GM10248 (cell line): ENCODE measurements around the gene DNLZ.

ENCODE experiments used
- CTCF ChIA-PET: fragments of 300-600 bp; sonication (Branson Sonifier 250); formaldehyde crosslinking; extraction: SDS; loops from one replicate; lab custom pipeline; 2021; ENCODE audit warnings: antibody characterized with exemption; lab: Yijun Ruan, JAX
- POLR2A ChIA-PET: fragments of 350-650 bp; sonication (Branson Sonifier 250); formaldehyde crosslinking; extraction: SDS; loops from one replicate; lab custom pipeline; 2020; ENCODE audit warnings: antibody characterized with exemption; lab: Yijun Ruan, JAX
- DNase-seq: peaks from one replicate; pipeline ENCODE4 v3.0.0; 2012; ENCODE audit errors: extremely low spot score
- TF ChIP-seq, protein P1 (sequence below): IDR thresholded peaks from 2 replicates; pipeline ENCODE4 v1.5.1; 2012; ENCODE audit warnings: mild to moderate bottlenecking, low read depth; ENCODE audit errors: extremely low read depth, missing control alignments, control extremely low read depth

The DNLZ gene

DNA sequence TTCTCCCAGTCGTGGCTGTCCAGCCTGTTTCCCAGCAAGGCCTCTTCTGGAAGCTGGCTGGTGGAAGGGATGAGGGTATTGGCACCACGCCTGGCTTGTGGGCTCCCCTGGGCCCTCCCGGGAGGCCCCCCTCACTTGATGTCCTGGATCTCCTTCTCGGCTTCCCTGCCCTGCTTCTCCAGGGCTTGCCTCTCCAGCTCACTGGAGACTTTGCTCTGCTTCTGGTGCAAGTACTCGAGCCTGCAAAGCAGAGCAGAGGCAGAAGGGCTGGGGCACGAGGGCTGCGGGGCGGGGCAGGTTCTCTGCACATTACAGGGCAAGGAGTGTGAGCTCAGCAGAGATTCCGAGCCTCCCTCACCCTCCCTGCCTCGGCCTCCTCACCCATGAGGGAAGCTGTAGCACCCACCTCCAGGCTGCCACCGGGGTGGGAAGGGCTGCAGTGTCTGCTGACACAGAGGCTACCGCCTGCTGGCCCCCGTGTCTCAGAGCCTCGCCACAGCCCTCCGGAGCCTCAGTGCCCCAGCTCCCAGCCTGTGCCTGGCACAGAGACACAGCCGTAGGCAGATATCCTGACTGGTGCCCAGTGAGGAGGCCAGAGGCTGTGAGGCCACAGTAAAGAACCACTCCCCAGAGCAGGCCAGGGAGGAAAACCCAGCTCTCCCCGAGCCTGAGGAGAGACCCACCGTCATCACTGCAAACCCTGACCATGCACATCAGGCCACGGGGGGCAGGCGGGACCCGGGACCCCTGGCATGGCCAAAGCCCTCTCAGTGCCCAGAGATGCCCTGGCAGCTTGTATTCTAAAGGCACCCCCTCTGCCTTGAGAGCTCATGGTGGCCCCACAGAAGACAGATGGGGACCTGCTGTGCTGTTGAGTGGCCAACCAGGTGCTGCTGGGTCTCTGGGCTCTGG, 29.2 kb upstream of the DNLZ start:
- POLR2A ChIA-PET, result no interaction called here
- CTCF ChIA-PET, result interaction anchor here (3.4 kb wide), 1 partner anchor 29 kb away, joined by 17 read pairs; the partner anchor contains the start of gene DNLZ
- no peak for DNase-seq
- TF ChIP-seq, protein P1, sequence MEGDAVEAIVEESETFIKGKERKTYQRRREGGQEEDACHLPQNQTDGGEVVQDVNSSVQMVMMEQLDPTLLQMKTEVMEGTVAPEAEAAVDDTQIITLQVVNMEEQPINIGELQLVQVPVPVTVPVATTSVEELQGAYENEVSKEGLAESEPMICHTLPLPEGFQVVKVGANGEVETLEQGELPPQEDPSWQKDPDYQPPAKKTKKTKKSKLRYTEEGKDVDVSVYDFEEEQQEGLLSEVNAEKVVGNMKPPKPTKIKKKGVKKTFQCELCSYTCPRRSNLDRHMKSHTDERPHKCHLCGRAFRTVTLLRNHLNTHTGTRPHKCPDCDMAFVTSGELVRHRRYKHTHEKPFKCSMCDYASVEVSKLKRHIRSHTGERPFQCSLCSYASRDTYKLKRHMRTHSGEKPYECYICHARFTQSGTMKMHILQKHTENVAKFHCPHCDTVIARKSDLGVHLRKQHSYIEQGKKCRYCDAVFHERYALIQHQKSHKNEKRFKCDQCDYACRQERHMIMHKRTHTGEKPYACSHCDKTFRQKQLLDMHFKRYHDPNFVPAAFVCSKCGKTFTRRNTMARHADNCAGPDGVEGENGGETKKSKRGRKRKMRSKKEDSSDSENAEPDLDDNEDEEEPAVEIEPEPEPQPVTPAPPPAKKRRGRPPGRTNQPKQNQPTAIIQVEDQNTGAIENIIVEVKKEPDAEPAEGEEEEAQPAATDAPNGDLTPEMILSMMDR, result no peak

DNA sequence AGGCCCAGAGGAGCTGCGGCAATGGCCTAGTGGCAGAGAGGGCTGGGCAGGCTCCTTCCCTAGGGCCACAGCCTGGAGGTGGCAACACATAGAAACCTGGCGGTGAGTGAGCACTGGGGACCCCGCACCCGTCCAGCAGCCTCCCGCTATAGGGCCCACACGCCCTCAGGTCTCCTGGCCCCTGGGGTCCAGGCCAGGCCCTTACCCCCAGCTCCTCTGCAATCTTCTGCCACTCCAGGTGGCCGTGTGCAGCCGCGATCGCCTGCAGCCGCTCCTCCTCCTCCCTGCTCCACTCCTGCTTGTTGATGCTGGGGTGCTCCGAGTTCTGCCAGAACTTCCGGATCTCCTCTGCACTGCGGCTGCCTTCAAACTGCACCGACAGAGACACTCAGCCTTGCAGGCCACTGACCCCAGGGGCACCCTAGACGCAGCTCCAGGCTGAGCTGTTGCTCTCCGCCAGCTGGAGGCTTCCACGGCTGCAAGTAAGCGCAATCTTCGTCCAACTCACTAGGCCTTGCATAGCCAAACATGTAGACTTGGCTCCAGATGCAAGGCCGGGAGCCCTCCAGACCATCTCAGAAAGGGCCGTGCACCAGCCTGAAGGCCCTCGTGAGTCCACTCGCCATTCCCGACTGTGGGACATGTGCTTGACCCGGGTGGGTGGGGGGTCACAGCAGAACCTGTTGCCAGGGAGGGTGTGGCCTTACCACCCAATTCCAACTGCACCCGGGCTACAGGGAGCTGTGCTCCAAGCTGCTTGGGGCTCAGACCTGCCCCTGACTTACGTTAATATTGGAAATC, 28.4 kb upstream of the DNLZ start:
- no peak for DNase-seq
- ChIA-PET POLR2A (no interaction called here), CTCF (interaction anchor here (1.5 to 3.4 kb wide), 2 partner anchors 7 to 28 kb away, joined by 3 to 17 read pairs; partner anchors contain the start of genes DNLZ and SNAPC4)
- TF ChIP-seq, protein P1, result no peak

DNA sequence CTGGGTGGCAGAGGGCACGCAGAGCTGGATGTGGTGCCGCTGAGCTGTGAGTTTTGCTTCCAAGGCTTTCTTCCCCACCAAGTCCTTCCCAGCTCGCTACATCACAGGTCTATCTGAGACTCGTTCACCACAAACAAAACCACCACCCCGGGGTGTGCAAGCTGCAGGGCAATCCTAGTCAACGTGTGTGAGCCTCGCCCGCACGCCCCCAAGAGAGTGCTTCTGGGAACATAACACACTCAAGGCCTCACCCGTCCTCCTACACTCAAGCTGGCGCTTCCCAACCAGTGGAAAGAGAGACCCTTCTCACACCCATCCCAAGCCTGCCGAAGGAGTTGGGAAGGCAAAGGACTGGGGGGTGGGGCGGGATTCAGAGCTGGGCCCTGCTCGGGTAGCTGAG, 25.9 kb upstream of the DNLZ start:
- ChIA-PET CTCF (interaction anchor here (1.0 to 1.7 kb wide), 3 partner anchors 13 to 26 kb away, joined by 5 to 7 read pairs (median 5); partner anchors contain the start of gene DNLZ), POLR2A (no interaction called here)
- TF ChIP-seq, protein P1, result no peak

DNA sequence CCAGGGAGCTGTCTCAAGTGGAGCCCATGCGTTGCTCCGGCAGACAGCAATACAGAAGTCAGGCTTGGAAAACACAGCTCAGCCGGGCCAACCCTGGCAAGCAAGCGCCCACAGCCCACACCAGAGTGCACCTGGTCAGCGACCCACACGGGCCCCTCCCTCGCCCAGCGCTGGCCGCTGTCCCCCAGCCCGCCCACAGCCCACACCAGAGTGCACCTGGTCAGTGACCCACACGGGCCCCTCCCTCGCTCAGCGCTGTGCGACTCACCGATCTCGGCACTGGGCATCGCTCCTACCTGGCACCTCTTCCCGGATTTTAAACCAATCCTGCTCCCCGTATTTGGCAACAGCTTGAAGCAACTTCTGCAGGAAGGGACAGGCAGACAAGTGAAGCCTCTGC, 23.7 kb upstream of the DNLZ start:
- no peak for DNase-seq
- POLR2A ChIA-PET, result no interaction called here
- CTCF ChIA-PET, result interaction anchor here (0.7 to 1.6 kb wide), 4 partner anchors 9 to 14 kb away, joined by 3 to 4 read pairs (median 4); no protein-coding TSS in a partner anchor
- TF ChIP-seq, protein P1, result no peak

More for the DNA sequence above, 25.9 kb upstream of the DNLZ start:
- no peak for DNase-seq

DNA sequence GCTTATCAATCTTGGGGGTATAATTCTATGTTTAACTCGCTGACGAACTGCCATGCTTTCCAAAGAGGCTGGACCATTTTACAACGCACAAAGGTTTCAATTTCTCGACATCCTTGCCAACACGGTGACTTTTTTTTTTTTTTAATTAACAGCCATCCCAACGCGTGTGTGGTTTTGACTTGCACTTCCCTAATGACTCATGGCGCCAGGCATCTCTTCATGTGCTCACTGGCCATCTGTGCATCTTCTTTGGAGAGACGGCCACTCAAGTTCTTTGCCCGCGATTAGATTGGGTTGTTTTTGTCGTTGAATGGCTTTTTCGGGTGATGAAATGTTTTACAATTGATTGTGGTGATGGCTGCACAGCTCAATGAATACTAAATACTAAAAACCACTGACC, 22.5 kb upstream of the DNLZ start:
- POLR2A ChIA-PET, result interaction anchor here (0.6 kb wide), 2 partner anchors 13 to 117 kb away, joined by 4 read pairs; no protein-coding TSS in a partner anchor
- no peak for DNase-seq
- CTCF ChIA-PET, result interaction anchor here (3.0 kb wide), 1 partner anchor 23 kb away, joined by 7 read pairs; the partner anchor contains the start of gene DNLZ
- TF ChIP-seq, protein P1, result no peak

DNA sequence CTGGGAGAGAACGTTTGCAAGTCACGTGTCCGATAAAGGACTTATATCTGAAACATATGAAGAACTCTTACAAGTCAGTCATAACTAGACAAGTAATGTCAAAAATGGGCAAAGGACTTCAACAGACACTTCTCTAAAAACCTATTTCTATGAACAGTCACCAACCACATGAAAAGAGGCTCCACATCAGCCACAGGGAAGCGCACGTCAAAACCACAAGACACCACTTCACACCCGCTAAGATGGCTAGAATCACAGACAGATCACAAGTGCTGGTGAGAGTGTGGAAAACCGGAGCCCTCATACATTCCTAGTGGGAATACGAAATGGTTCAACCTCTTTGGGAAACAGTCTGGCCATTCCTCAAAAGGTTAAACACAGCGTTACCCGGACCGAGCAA, 21.5 kb upstream of the DNLZ start:
- CTCF ChIA-PET, result interaction anchor here (1.4 to 3.0 kb wide), 2 partner anchors 21 to 22 kb away, joined by 4 to 7 read pairs; partner anchors contain the start of gene DNLZ
- TF ChIP-seq, protein P1, result no peak
- DNase-seq, result no peak
- POLR2A ChIA-PET, result no interaction called here
